Activated T-helper 2 cell treated with anti-CD3 and anti-CD28 coated beads, Interferon-gamma antibody, Interleukin-2, Interleukin-4, amounts not matched to agents 10 μg/mL and 5 μg/mL and 100 μg/mL, durations not matched to agents 14 hours and 24 hours and 36 hours (primary cell): Measurements from ENCODE around the gene ARHGEF17. TPM values are rescaled to one million over a fixed set of nuclear protein-coding genes. Genes with fewer than 3 reads are reported as not detected.
A peak's percentile ranks its signal among the peaks of the same experiment; 100 is the strongest.

Experiments used
- DNase-seq: peaks from one replicate; pipeline ENCODE4 v3.0.0; 2021; ENCODE audit warnings: low spot score
- H3K27ac Mint-ChIP-seq: one replicate; pipeline ENCODE4 v1.8.0; 2021; ENCODE audit warnings: mixed read lengths
- H3K27me3 Mint-ChIP-seq: one replicate; pipeline ENCODE4 v1.8.0; 2021; ENCODE audit warnings: low read depth, mixed read lengths
- H3K36me3 Mint-ChIP-seq: one replicate; pipeline ENCODE4 v1.8.0; 2021; ENCODE audit warnings: low read depth, mixed read lengths
- H3K4me1 Mint-ChIP-seq: one replicate; pipeline ENCODE4 v1.8.0; 2021; ENCODE audit warnings: low read depth, mixed read lengths
- H3K4me3 Mint-ChIP-seq: one replicate; pipeline ENCODE4 v1.8.0; 2021; ENCODE audit warnings: low read depth, mild to moderate bottlenecking, moderate library complexity, mixed read lengths
- H3K9me3 Mint-ChIP-seq: one replicate; pipeline ENCODE4 v1.8.0; 2021; ENCODE audit warnings: mixed read lengths
- intact Hi-C: fragments of 100-400 bp; cut with micrococcal nuclease; formaldehyde crosslinking; loops from one replicate; pipeline ENCODE4 v1.15.1; 2023
- total RNA-seq: library from RNA; stranded (reverse); gene quantifications from 2 replicates; pipeline ENCODE4 v1.2.3, GENCODE V29; 2022

The ARHGEF17 gene
- total RNA-seq, 1 donor from 2014 or later = 0.30 TPM

DNA sequence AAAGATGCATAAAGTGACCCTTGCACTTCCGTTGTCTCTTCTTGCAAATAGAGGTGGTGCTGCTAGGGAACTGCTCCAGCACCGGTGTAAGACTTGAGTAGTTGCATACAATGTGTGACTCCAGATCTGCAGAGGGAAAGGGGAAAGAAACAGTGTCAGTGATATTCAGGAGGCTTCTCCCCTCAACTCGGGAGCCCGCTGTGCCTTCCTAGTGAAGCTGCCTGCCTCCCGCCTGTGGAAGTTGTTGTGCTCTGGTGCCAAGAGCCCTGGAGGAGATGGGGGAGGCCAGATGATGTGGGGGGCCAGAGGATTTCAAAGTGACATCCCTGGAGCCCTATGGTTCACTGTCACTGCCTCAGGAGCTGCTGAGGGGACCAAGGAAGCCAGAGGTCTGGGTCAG is 98.5 kb downstream of the ARHGEF17 start:
- no peak for DNase-seq
- no peaks in the 10 kb centered on the region for H3K9me3 Mint-ChIP-seq

GRCh38 chr11:73409431-73409830 is 101.4 kb downstream of the ARHGEF17 start:
- no peak for DNase-seq
- no peaks in the 10 kb centered on the region for H3K27me3 Mint-ChIP-seq
- H3K27ac Mint-ChIP-seq = no peak overlapping the region
- no peaks in the 10 kb centered on the region for H3K9me3 Mint-ChIP-seq
- H3K4me1 Mint-ChIP-seq = no peaks in the 10 kb centered on the region
- peaks cover 39% of the 10 kb centered on the region for H3K36me3 Mint-ChIP-seq
- intact Hi-C loops = loop anchor here (10.0 kb wide), 1 partner anchor 255 kb away; no protein-coding TSS in a partner anchor
- H3K4me3 Mint-ChIP-seq = no peak overlapping the region

More for the DNA sequence above, 98.5 kb downstream of the ARHGEF17 start:
- no peak overlapping the region for H3K4me3 Mint-ChIP-seq
- H3K4me1 Mint-ChIP-seq = no peaks in the 10 kb centered on the region
- no peak overlapping the region for H3K27ac Mint-ChIP-seq
- intact Hi-C loops = loop anchor here (10.0 kb wide), 1 partner anchor 258 kb away; no protein-coding TSS in a partner anchor
- peaks cover 37% of the 10 kb centered on the region for H3K36me3 Mint-ChIP-seq
- no peaks in the 10 kb centered on the region for H3K27me3 Mint-ChIP-seq

GRCh38 chr11:73410627-73411026 is 102.6 kb downstream of the ARHGEF17 start:
- Mint-ChIP-seq H3K27me3 (no peaks in the 10 kb centered on the region), H3K9me3 (no peaks in the 10 kb centered on the region), H3K27ac (no peak overlapping the region), H3K36me3 (peaks cover 36% of the 10 kb centered on the region), H3K4me1 (peaks cover 7% of the 10 kb centered on the region), H3K4me3 (no peak overlapping the region)
- intact Hi-C loops = no loop called here
- DNase-seq = no peak

GRCh38 chr11:73411031-73411430 is 103.0 kb downstream of the ARHGEF17 start:
- Mint-ChIP-seq H3K27me3 (no peaks in the 10 kb centered on the region), H3K9me3 (no peaks in the 10 kb centered on the region)

GRCh38 chr11:73412308-73412707 is 104.2 kb downstream of the ARHGEF17 start:
- Mint-ChIP-seq H3K9me3 (no peaks in the 10 kb centered on the region), H3K27ac (no peak overlapping the region), H3K4me3 (no peak overlapping the region), H3K4me1 (peaks cover 7% of the 10 kb centered on the region), H3K27me3 (no peaks in the 10 kb centered on the region), H3K36me3 (peaks cover 32% of the 10 kb centered on the region)
- no peak for DNase-seq
- intact Hi-C loops = no loop called here

More at GRCh38 chr11:73411031-73411430, 103.0 kb downstream of the ARHGEF17 start:
- Mint-ChIP-seq H3K36me3 (peaks cover 36% of the 10 kb centered on the region), H3K4me1 (peaks cover 7% of the 10 kb centered on the region), H3K27ac (no peak overlapping the region), H3K4me3 (no peak overlapping the region)
- intact Hi-C loops = no loop called here
- no peak for DNase-seq

DNA sequence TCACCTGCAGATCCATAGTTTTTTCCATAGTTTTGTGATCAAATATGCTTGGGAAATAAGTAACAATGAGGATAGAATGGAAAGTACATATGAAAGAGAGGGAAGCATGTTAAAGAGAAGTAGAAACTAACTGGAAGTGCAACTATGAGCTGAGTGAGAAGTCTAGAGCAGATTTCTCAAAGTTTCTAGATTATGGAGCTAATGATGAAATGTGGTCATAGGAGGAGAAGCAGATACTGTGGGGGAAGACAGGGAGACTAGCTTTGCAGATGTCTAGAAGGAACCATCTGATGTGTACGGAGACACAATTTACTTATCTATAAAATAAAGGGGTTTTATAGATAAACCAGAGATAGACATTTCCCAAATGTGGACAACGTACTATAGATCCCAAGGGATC is 105.2 kb downstream of the ARHGEF17 start:
- no peak overlapping the region for H3K4me3 Mint-ChIP-seq
- peaks cover 7% of the 10 kb centered on the region for H3K4me1 Mint-ChIP-seq
- peaks cover 30% of the 10 kb centered on the region for H3K36me3 Mint-ChIP-seq
- H3K9me3 Mint-ChIP-seq = no peaks in the 10 kb centered on the region
- intact Hi-C loops = no loop called here
- no peak for DNase-seq
- no peak overlapping the region for H3K27ac Mint-ChIP-seq
- no peaks in the 10 kb centered on the region for H3K27me3 Mint-ChIP-seq

GRCh38 chr11:73414977-73415651 is 107.0 kb downstream of the ARHGEF17 start:
- no peak overlapping the region for H3K4me3 Mint-ChIP-seq
- no peaks in the 10 kb centered on the region for H3K9me3 Mint-ChIP-seq
- intact Hi-C loops = no loop called here
- H3K27ac Mint-ChIP-seq = peak overlapping the region; percentile 6
- peaks cover 23% of the 10 kb centered on the region for H3K36me3 Mint-ChIP-seq
- H3K4me1 Mint-ChIP-seq = peaks cover 7% of the 10 kb centered on the region
- H3K27me3 Mint-ChIP-seq = no peaks in the 10 kb centered on the region
- DNase-seq = no peak

GRCh38 chr11:73415854-73416615 is 108.0 kb downstream of the ARHGEF17 start:
- no peaks in the 10 kb centered on the region for H3K9me3 Mint-ChIP-seq

DNA sequence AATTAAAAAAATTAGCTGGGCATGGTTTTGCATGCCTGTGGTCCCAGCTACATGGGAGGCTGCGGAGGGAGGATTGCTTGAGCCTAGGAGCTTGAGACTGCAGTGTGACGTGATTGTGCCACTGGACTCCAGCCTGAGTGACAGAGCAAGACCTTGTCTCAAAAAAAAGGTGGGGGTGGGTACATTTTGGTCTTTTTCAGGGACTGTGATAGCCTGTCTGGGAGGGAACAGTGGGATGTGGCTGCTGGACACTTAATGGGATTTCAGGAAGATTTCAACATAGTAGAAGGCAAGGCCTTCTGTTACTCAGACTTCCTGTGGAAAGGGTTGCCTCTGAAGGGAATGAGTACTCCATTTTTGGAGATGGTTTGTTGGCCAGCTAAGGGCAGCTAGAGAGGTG is 108.7 kb downstream of the ARHGEF17 start:
- intact Hi-C loops = no loop called here
- Mint-ChIP-seq H3K27me3 (no peaks in the 10 kb centered on the region), H3K27ac (no peak overlapping the region), H3K4me1 (peaks cover 7% of the 10 kb centered on the region), H3K9me3 (no peaks in the 10 kb centered on the region), H3K36me3 (peaks cover 18% of the 10 kb centered on the region), H3K4me3 (no peak overlapping the region)
- no peak for DNase-seq

More at GRCh38 chr11:73415854-73416615, 108.0 kb downstream of the ARHGEF17 start:
- intact Hi-C loops = no loop called here
- no peak for DNase-seq
- H3K36me3 Mint-ChIP-seq = peaks cover 18% of the 10 kb centered on the region
- no peak overlapping the region for H3K4me3 Mint-ChIP-seq
- no peak overlapping the region for H3K27ac Mint-ChIP-seq
- H3K4me1 Mint-ChIP-seq = peaks cover 7% of the 10 kb centered on the region
- no peaks in the 10 kb centered on the region for H3K27me3 Mint-ChIP-seq

Other genes with a start within 250 kb of the ARHGEF17 start
- gene FCHSD2, start 166.0 kb upstream of the ARHGEF17 start, total RNA-seq = 16.0 and 18.1 TPM in 2 replicates
- gene P2RY2, start 90.0 kb upstream of the ARHGEF17 start, total RNA-seq = not detected in 2 replicates
- not detected in 2 replicates for gene P2RY6, start 35.9 kb upstream of the ARHGEF17 start, total RNA-seq
- 33.5 and 34.5 TPM in 2 replicates for gene RELT, start 68.1 kb downstream of the ARHGEF17 start, total RNA-seq